CD4-positive, alpha-beta T cell treated with Interferon gamma for 1 hour (primary cell): Measurements from ENCODE around the gene TBC1D30.
"Not testable (repeated sequence)": the region's sequence is repeated elsewhere in the genome, so short reads cannot be mapped to it uniquely, and the experiment has no call there.

Source experiments
- DNase-seq: peaks from one replicate; pipeline ENCODE4 v3.0.0-alpha.2; 2020

TBC1D30 gene

GRCh38 chr12:64806173-64806572, 18.3 kb upstream of the TBC1D30 start:
- no peak for DNase-seq

- no peak for DNase-seq
Measured at GRCh38 chr12:64806593-64807460, 17.6 kb upstream of the TBC1D30 start.

- no peak for DNase-seq
Measured at GRCh38 chr12:64808110-64808509, 16.3 kb upstream of the TBC1D30 start.

- no peak for DNase-seq
Measured at GRCh38 chr12:64810831-64811230, 13.6 kb upstream of the TBC1D30 start.

GRCh38 chr12:64813723-64814122, 10.7 kb upstream of the TBC1D30 start:
- DNase-seq, result no peak

- DNase-seq, result no peak
Measured at GRCh38 chr12:64814432-64814831, 10.0 kb upstream of the TBC1D30 start.

- no peak for DNase-seq
Measured at GRCh38 chr12:64819816-64820402, 4.5 kb upstream of the TBC1D30 start.

- DNase-seq, result no peak
Measured at GRCh38 chr12:64820593-64820992, 3.9 kb upstream of the TBC1D30 start.

GRCh38 chr12:64821116-64821630, 3.3 kb upstream of the TBC1D30 start:
- DNase-seq, result no peak

- no peak for DNase-seq
Measured at GRCh38 chr12:64824130-64824499, 332 bp upstream of the TBC1D30 start.

- no peak for DNase-seq
Measured at GRCh38 chr12:64825143-64826021, 935 bp downstream of the TBC1D30 start.

GRCh38 chr12:64826234-64826633, 1.8 kb downstream of the TBC1D30 start:
- DNase-seq, result no peak

GRCh38 chr12:64828713-64829112, 4.3 kb downstream of the TBC1D30 start:
- no peak for DNase-seq

- DNase-seq, result no peak
Measured at GRCh38 chr12:64833928-64834327, 9.5 kb downstream of the TBC1D30 start.

GRCh38 chr12:64835901-64836300, 11.5 kb downstream of the TBC1D30 start:
- DNase-seq, result no peak

GRCh38 chr12:64836856-64837255, 12.4 kb downstream of the TBC1D30 start:
- no peak for DNase-seq

GRCh38 chr12:64837427-64837826, 13.0 kb downstream of the TBC1D30 start:
- no peak for DNase-seq

- no peak for DNase-seq
Measured at GRCh38 chr12:64840119-64840518, 15.7 kb downstream of the TBC1D30 start.

- no peak for DNase-seq
Measured at GRCh38 chr12:64840949-64841717, 16.7 kb downstream of the TBC1D30 start.

GRCh38 chr12:64848409-64848808, 24.0 kb downstream of the TBC1D30 start:
- not testable (repeated sequence) for DNase-seq

GRCh38 chr12:64858882-64859605, 34.6 kb downstream of the TBC1D30 start:
- DNase-seq, result no peak
